Measurements from ENCODE around the gene TRIO.
A peak's percentile ranks its signal among the peaks of the same experiment; 100 is the strongest.

Gene TRIO

GRCh38 chr5:14213253-14213652 lies 70.1 kb downstream of the TRIO start:
- Histone ChIP-seq H3K27me3 (ENCODE audit: control insufficient read depth, low read length) (no peaks in the 10 kb centered on the region), H3K36me3 (ENCODE audit: control insufficient read depth, low read length) (no peaks in the 10 kb centered on the region), H3K9me3 (ENCODE audit: control insufficient read depth, insufficient read depth, low read length) (no peaks in the 10 kb centered on the region), H3F3A (ENCODE audit: control insufficient read depth, insufficient read depth) (no peaks in the 10 kb centered on the region; the same call in 1 of the 2 replicates), H3K4me3 (ENCODE audit: low read length) (no peak overlapping the region), H3K4me2 (ENCODE audit: low read length) (peak overlapping the region; percentile 41; the same call in 1 of the 2 replicates), H3K4me1 (ENCODE audit: control insufficient read depth, low read length) (peaks cover 66% of the 10 kb centered on the region), H3K79me2 (ENCODE audit: control insufficient read depth, low read length) (peaks cover 91% of the 10 kb centered on the region), H3K9me2 (replicated peaks; ENCODE audit: control insufficient read depth, low read length) (no peaks in the 10 kb centered on the region), H4K20me1 (ENCODE audit: control insufficient read depth, insufficient read depth, low read depth, low read length) (no peaks in the 10 kb centered on the region; the same call in 1 of the 2 replicates), H3K27ac (ENCODE audit: low read depth, low read length) (no peak overlapping the region)
- TF ChIP-seq, protein P1, sequence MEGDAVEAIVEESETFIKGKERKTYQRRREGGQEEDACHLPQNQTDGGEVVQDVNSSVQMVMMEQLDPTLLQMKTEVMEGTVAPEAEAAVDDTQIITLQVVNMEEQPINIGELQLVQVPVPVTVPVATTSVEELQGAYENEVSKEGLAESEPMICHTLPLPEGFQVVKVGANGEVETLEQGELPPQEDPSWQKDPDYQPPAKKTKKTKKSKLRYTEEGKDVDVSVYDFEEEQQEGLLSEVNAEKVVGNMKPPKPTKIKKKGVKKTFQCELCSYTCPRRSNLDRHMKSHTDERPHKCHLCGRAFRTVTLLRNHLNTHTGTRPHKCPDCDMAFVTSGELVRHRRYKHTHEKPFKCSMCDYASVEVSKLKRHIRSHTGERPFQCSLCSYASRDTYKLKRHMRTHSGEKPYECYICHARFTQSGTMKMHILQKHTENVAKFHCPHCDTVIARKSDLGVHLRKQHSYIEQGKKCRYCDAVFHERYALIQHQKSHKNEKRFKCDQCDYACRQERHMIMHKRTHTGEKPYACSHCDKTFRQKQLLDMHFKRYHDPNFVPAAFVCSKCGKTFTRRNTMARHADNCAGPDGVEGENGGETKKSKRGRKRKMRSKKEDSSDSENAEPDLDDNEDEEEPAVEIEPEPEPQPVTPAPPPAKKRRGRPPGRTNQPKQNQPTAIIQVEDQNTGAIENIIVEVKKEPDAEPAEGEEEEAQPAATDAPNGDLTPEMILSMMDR (IDR thresholded peaks at IDR 0.05; ENCODE audit: low read depth, low read length, poor library complexity, severe bottlenecking), result no peak
- TF ChIP-seq EZH2phosphoT487 (IDR thresholded peaks at IDR 0.05; ENCODE audit: borderline replicate concordance, low read length), result no peak

GRCh38 chr5:14213813-14214585 lies 70.9 kb downstream of the TRIO start:
- H3K27ac ChIP-seq (ENCODE audit: low read depth, low read length), result no peak overlapping the region
- H3F3A ChIP-seq (ENCODE audit: control insufficient read depth, insufficient read depth), result no peaks in the 10 kb centered on the region
- peaks cover 91% of the 10 kb centered on the region for H3K79me2 ChIP-seq (ENCODE audit: control insufficient read depth, low read length)
- no peaks in the 10 kb centered on the region for H3K9me3 ChIP-seq (ENCODE audit: control insufficient read depth, insufficient read depth, low read length)
- H3K4me3 ChIP-seq (ENCODE audit: low read length), result no peak overlapping the region
- H3K4me1 ChIP-seq (ENCODE audit: control insufficient read depth, low read length), result peaks cover 66% of the 10 kb centered on the region
- no peaks in the 10 kb centered on the region for H3K27me3 ChIP-seq (ENCODE audit: control insufficient read depth, low read length)
- H3K36me3 ChIP-seq (ENCODE audit: control insufficient read depth, low read length), result no peaks in the 10 kb centered on the region
- peak overlapping the region; percentile 41 for H3K4me2 ChIP-seq (ENCODE audit: low read length)
- no peaks in the 10 kb centered on the region; the same call in 1 of the 2 replicates for H4K20me1 ChIP-seq (ENCODE audit: control insufficient read depth, insufficient read depth, low read depth, low read length)
- no peaks in the 10 kb centered on the region for H3K9me2 ChIP-seq (replicated peaks; ENCODE audit: control insufficient read depth, low read length)
- TF ChIP-seq, protein P1 (IDR thresholded peaks at IDR 0.05; ENCODE audit: low read depth, low read length, poor library complexity, severe bottlenecking), result no peak

DNA sequence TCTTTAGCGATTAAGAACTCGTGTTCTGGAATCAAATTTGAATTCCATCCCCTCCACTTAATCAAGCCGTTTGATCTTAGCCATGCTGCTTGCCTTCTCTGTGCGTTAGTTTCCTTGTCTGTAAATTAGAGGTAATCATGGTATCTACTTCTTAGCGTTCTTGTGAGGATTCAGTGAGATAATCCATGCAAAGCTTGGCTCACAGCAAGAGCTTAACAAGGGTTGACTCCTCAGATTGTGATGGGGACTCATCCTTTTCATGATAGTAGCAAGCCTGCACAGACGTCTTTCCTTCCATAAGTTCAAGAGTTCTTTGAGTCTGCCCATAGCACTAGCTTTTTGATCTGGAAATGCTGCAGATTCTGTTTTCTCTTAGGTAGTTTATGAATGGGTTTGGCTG lies 72.8 kb downstream of the TRIO start:
- no peaks in the 10 kb centered on the region for H3K9me2 ChIP-seq (replicated peaks; ENCODE audit: control insufficient read depth, low read length)
- H3K4me3 ChIP-seq (ENCODE audit: low read length), result no peak overlapping the region
- TF ChIP-seq, protein P1 (IDR thresholded peaks at IDR 0.05; ENCODE audit: low read depth, low read length, poor library complexity, severe bottlenecking), result no peak
- TF ChIP-seq EZH2phosphoT487 (IDR thresholded peaks at IDR 0.05; ENCODE audit: borderline replicate concordance, low read length), result no peak
- H3K27ac ChIP-seq (ENCODE audit: low read depth, low read length), result no peak overlapping the region
- H3F3A ChIP-seq (ENCODE audit: control insufficient read depth, insufficient read depth), result no peaks in the 10 kb centered on the region
- peaks cover 86% of the 10 kb centered on the region for H3K79me2 ChIP-seq (ENCODE audit: control insufficient read depth, low read length)
- H3K36me3 ChIP-seq (ENCODE audit: control insufficient read depth, low read length), result no peaks in the 10 kb centered on the region
- no peaks in the 10 kb centered on the region for H3K9me3 ChIP-seq (ENCODE audit: control insufficient read depth, insufficient read depth, low read length)
- H3K4me2 ChIP-seq (ENCODE audit: low read length), result no peak overlapping the region
- peaks cover 66% of the 10 kb centered on the region for H3K4me1 ChIP-seq (ENCODE audit: control insufficient read depth, low read length)
- H3K27me3 ChIP-seq (ENCODE audit: control insufficient read depth, low read length), result no peaks in the 10 kb centered on the region
- H4K20me1 ChIP-seq (ENCODE audit: control insufficient read depth, insufficient read depth, low read depth, low read length), result no peaks in the 10 kb centered on the region; the same call in 1 of the 2 replicates
